A549 (cell line): Measurements from ENCODE around the gene TEDDM1.

ENCODE experiments used
- CTCF ChIP-seq: fragments of >200 bp; sonication (Bioruptor Twin); formaldehyde crosslinking; IDR thresholded peaks from 3 replicates; pipeline ENCODE4 v1.5.1; 2016
- EP300 ChIP-seq, 2 experiments: fragments of >200 bp; sonication (Bioruptor Twin); formaldehyde crosslinking; IDR thresholded peaks; 2 replicates in 1 of 2; 3 replicates in 1 of 2; pipeline ENCODE4 v1.6.1; 2016 to 2017
- HDAC2 ChIP-seq: fragments of 200-600 bp; sonication (generic); IDR thresholded peaks from 2 replicates; pipeline ENCODE4 v1.6.1; 2016
- KDM1A ChIP-seq: fragments of 200-600 bp; sonication (generic); IDR thresholded peaks from 2 replicates; pipeline ENCODE4 v1.6.1; 2016; ENCODE audit warnings: low read depth, mild to moderate bottlenecking
- SMC3 ChIP-seq: fragments of >200 bp; sonication (Bioruptor Twin); formaldehyde crosslinking; IDR thresholded peaks from 3 replicates; pipeline ENCODE4 v1.6.1; 2018; ENCODE audit warnings: inconsistent platforms

GRCh38 chr1:182430263-182431068 lies 30.0 kb upstream of the TEDDM1 start:
- TF ChIP-seq CTCF = no peak
- TF ChIP-seq KDM1A = no peak
- no peak for TF ChIP-seq HDAC2
- no peak for TF ChIP-seq EP300 (IDR thresholded peaks at IDR 0.05)
- no peak for TF ChIP-seq SMC3
